DOHH2 (cell line): ENCODE results near the gene RP9.
"Not testable (repeated sequence)": the region's sequence is repeated elsewhere in the genome, so short reads cannot be mapped to it uniquely, and the experiment has no call there.

Source experiments
- H3F3A ChIP-seq: fragments of 200-600 bp; sonication (generic), shearing (Covaris generic); 2 replicates; pipeline ENCODE4 v1.6.0; 2016; ENCODE audit warnings: antibody characterized with exemption, mild to moderate bottlenecking; ENCODE audit not compliant: control insufficient read depth, insufficient read depth
- H3K27ac ChIP-seq: fragments of 200-600 bp; sonication (generic); 2 replicates; pipeline ENCODE4 v1.5.1; 2014; ENCODE audit warnings: low read depth, mild to moderate bottlenecking, low read length, moderate library complexity
- H3K27me3 ChIP-seq: fragments of 200-600 bp; sonication (generic); 2 replicates; pipeline ENCODE4 v1.6.1; 2014; ENCODE audit warnings: mild to moderate bottlenecking, low read length, mixed read lengths; ENCODE audit not compliant: control insufficient read depth
- H3K36me3 ChIP-seq: fragments of 200-600 bp; sonication (generic); 2 replicates; pipeline ENCODE4 v1.6.1; 2014; ENCODE audit warnings: mild to moderate bottlenecking, low read length, moderate library complexity, mixed read lengths; ENCODE audit not compliant: control insufficient read depth
- H3K4me1 ChIP-seq: fragments of 200-600 bp; sonication (generic); 2 replicates; pipeline ENCODE4 v1.6.1; 2014; ENCODE audit warnings: mild to moderate bottlenecking, low read length, mixed read lengths; ENCODE audit not compliant: control insufficient read depth
- H3K4me2 ChIP-seq: fragments of 200-600 bp; sonication (generic); 2 replicates; pipeline ENCODE4 v1.6.0; 2014; ENCODE audit warnings: mild to moderate bottlenecking, low read length, moderate library complexity
- H3K4me3 ChIP-seq: fragments of 200-600 bp; sonication (generic); 2 replicates; pipeline ENCODE4 v1.5.1; 2014; ENCODE audit warnings: mild to moderate bottlenecking, low read length, mixed read lengths
- H3K79me2 ChIP-seq: fragments of 200-600 bp; sonication (generic); 2 replicates; pipeline ENCODE4 v1.6.1; 2014; ENCODE audit warnings: mild to moderate bottlenecking, low read length, mixed read lengths; ENCODE audit not compliant: control insufficient read depth
- H3K9me2 ChIP-seq: fragments of 200-600 bp; sonication (generic); replicated peaks from 2 replicates; pipeline ENCODE4 v1.6.1; 2014; ENCODE audit warnings: mild to moderate bottlenecking, low read length, mixed read lengths; ENCODE audit not compliant: control insufficient read depth
- H3K9me3 ChIP-seq: fragments of 200-600 bp; sonication (generic); 2 replicates; pipeline ENCODE4 v1.6.1; 2014; ENCODE audit warnings: antibody characterized with exemption, low read length, mixed read lengths; ENCODE audit not compliant: control insufficient read depth, insufficient read depth
- H4K20me1 ChIP-seq: fragments of 200-600 bp; sonication (generic); 2 replicates; pipeline ENCODE4 v1.6.0; 2014; ENCODE audit warnings: low read depth, mild to moderate bottlenecking, antibody characterized with exemption, low read length, moderate library complexity; ENCODE audit not compliant: control insufficient read depth, insufficient read depth
- EZH2phosphoT487 ChIP-seq: fragments of 200-600 bp; sonication (generic); IDR thresholded peaks from 2 replicates; pipeline ENCODE4 v1.6.1; 2017; ENCODE audit warnings: borderline replicate concordance, mild to moderate bottlenecking, antibody characterized with exemption, low read length, moderate library complexity, mixed read lengths
- TF ChIP-seq, protein P1 (sequence below): fragments of 200-600 bp; sonication (generic); IDR thresholded peaks from one replicate; pipeline ENCODE4 v1.5.1; 2014; ENCODE audit warnings: antibody characterized with exemption, mild to moderate bottlenecking, low read depth, low read length; ENCODE audit not compliant: poor library complexity, severe bottlenecking

RP9 gene

DNA sequence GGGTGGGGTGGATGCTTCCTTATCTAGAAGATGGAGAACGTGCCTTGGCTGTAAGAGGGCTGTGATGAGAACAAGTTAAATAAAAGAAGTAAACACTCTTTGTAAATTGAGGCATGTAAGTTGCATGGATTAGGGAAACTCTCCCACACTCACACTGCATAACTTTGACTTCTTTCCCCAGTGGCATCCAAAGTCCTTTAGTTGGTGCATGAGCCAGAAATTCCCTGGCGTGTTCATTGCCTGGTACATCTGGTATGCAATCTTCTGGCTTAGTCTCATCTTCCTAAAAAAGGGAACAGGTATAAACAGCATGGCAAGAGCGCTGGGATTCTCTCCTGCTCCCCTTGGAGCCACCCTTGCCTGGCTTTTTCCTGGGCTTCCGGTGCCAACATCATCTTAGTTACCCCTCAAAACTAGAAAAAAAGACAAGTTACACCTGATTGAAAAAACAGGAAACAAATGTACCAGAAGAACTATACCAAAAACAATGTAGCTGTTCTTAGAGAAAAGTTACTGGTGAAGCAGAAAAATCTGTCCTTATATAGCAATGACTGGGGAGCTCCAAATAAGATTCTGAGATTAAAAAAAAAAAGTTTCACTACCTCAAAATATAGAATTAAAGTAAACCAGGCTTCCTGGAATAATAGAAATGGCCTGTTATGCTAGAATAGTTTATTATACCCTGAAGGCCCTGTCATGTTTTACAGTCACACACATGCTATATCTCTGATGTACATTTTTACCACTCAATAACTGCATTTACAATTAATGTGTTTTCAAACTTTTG is 9.9 kb downstream of the RP9 start:
- Histone ChIP-seq H3K4me2 (peak overlapping the region; percentile 50), H3K4me1 (peaks cover 29% of the 10 kb centered on the region), H3K27ac (peak overlapping the region; percentile 40), H4K20me1 (peaks cover 8% of the 10 kb centered on the region; the same call in 1 of the 2 replicates), H3K9me3 (no peaks in the 10 kb centered on the region), H3K36me3 (peaks cover 80% of the 10 kb centered on the region), H3K9me2 (no peaks in the 10 kb centered on the region), H3F3A (peaks cover 2% of the 10 kb centered on the region), H3K79me2 (peaks cover 38% of the 10 kb centered on the region), H3K27me3 (no peaks in the 10 kb centered on the region), H3K4me3 (peak overlapping the region; percentile 24; the same call in 1 of the 2 replicates)
- TF ChIP-seq EZH2phosphoT487, result no peak
- TF ChIP-seq, protein P1, sequence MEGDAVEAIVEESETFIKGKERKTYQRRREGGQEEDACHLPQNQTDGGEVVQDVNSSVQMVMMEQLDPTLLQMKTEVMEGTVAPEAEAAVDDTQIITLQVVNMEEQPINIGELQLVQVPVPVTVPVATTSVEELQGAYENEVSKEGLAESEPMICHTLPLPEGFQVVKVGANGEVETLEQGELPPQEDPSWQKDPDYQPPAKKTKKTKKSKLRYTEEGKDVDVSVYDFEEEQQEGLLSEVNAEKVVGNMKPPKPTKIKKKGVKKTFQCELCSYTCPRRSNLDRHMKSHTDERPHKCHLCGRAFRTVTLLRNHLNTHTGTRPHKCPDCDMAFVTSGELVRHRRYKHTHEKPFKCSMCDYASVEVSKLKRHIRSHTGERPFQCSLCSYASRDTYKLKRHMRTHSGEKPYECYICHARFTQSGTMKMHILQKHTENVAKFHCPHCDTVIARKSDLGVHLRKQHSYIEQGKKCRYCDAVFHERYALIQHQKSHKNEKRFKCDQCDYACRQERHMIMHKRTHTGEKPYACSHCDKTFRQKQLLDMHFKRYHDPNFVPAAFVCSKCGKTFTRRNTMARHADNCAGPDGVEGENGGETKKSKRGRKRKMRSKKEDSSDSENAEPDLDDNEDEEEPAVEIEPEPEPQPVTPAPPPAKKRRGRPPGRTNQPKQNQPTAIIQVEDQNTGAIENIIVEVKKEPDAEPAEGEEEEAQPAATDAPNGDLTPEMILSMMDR, result no peak

DNA sequence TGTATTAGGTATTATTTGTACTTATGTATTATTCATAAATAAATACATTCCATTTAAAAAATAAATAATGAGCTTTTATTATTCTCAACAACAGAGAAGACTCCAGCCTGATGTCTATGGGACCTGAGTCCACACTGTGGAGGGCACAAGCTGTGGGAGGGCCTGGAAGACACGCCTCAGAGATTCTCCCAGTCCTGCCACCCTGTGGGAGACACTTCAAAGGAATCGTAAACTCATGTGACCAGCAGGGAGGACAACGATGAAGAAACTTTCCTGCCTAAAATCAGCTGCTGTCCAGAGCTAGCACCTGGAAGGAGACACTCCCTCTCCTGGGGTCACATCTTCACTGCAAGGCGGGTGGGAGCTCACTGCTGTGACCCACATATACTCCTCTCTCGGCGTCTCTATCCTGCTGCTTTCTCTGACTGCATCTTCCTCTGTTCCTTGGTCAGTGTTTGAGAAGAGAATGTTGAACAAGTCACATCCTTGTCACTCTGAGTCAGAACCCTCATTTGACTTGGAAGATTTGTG is 14.4 kb downstream of the RP9 start:
- H3K4me3 ChIP-seq, H3K9me2 ChIP-seq, H3K4me2 ChIP-seq, H3F3A ChIP-seq, H4K20me1 ChIP-seq, H3K79me2 ChIP-seq, H3K27me3 ChIP-seq, H3K27ac ChIP-seq, H3K9me3 ChIP-seq: not testable (repeated sequence)
- Histone ChIP-seq H3K4me1 (peaks cover 11% of the 10 kb centered on the region), H3K36me3 (peaks cover 60% of the 10 kb centered on the region)

DNA sequence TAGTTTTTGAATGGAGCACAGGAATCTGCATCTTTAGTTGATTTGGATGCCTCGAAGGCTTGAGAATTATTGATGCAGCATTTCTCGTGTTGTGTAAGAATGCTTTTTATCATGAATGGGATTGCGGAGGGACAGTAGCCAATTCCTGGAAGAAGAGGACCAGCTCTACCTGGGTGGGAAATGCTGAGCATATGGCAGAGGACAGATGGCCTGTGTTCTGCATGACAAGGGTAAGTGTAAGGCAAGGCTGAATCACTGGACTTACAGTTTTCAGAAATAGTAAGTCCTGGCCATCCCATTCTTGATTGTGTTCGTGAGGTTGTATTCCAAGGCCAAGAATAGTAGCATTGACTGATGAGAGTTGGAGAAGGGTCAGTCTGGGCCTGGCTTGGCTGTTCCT is 15.9 kb downstream of the RP9 start:
- Histone ChIP-seq H3K27ac (no peak overlapping the region), H3K9me2 (no peaks in the 10 kb centered on the region), H4K20me1 (no peaks in the 10 kb centered on the region), H3K36me3 (peaks cover 47% of the 10 kb centered on the region), H3K4me2 (no peak overlapping the region), H3K4me1 (no peaks in the 10 kb centered on the region), H3K79me2 (no peaks in the 10 kb centered on the region), H3K9me3 (no peaks in the 10 kb centered on the region), H3F3A (no peaks in the 10 kb centered on the region), H3K27me3 (no peaks in the 10 kb centered on the region), H3K4me3 (no peak overlapping the region)
- TF ChIP-seq EZH2phosphoT487, result no peak
- TF ChIP-seq, protein P1, result no peak

DNA sequence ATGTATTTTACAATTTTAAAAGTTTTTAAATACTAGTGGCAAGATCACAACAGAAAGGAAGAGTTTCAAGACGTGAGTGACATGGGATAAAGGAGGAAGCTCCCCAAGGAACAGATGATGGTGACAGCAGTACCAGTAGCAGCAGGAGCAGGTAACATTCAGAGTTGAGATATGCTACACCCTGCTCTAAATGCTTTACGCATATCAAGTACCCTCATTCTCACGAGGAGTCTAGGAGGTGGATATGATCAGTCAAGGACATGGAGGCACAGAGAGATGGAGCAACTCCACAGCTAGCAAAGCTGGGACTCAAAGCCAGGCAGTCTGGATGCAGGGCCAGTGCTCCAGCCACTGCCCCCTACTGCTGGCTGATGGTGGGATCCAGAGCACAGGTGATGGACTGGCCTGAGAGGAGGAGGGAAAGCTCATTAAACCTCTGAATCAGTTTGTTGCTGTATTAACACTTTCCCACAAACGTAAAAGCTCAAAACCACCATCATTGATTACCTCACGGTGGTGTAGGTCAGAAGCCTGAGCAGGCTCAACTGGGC is 17.5 kb downstream of the RP9 start:
- peaks cover 33% of the 10 kb centered on the region for H3K36me3 ChIP-seq
- H3K9me2 ChIP-seq, result no peaks in the 10 kb centered on the region
- H3K4me1 ChIP-seq, result no peaks in the 10 kb centered on the region
- H3F3A ChIP-seq, result no peaks in the 10 kb centered on the region
- H3K79me2 ChIP-seq, result no peaks in the 10 kb centered on the region
- H4K20me1 ChIP-seq, result no peaks in the 10 kb centered on the region
- H3K27ac ChIP-seq, result no peak overlapping the region
- H3K27me3 ChIP-seq, result no peaks in the 10 kb centered on the region
- H3K4me3 ChIP-seq, result no peak overlapping the region
- TF ChIP-seq, protein P1, result no peak
- no peak for TF ChIP-seq EZH2phosphoT487
- no peak overlapping the region for H3K4me2 ChIP-seq
- H3K9me3 ChIP-seq, result no peaks in the 10 kb centered on the region
